DMS 273 (cell line): ENCODE results near the gene ZBTB7C.

Source experiments
- DNase-seq: peaks from one replicate; lab custom pipeline; 2025; ENCODE audit not compliant: unreplicated experiment; lab: John Stamatoyannopoulos, UW

Gene ZBTB7C

DNA sequence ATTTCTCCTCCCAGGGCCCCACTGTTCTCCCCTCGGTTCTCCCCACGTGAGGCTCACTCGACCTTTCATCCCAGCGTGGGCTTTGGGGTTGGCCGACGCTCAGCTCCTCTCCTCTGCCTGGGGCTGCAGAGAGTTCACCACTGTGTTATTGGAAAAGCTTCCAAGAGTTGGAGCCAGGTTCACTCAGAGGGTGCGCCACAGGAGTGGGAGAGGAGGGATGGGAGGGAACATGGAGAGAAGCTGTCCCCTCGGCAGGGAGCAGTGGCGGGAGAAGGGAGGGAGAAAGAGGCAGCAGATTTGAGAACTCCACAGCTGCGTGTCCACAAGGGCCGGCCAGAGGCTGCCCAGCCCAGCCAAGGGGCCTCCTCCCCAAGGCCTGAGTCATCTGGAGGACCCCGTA is 281.6 kb downstream of the ZBTB7C start:
- no peak for DNase-seq

- DNase-seq = no peak
Measured at GRCh38 chr18:48126240-48126639, 282.9 kb downstream of the ZBTB7C start.

- DNase-seq = no peak
Measured at GRCh38 chr18:48125724-48126123, 283.5 kb downstream of the ZBTB7C start.

DNA sequence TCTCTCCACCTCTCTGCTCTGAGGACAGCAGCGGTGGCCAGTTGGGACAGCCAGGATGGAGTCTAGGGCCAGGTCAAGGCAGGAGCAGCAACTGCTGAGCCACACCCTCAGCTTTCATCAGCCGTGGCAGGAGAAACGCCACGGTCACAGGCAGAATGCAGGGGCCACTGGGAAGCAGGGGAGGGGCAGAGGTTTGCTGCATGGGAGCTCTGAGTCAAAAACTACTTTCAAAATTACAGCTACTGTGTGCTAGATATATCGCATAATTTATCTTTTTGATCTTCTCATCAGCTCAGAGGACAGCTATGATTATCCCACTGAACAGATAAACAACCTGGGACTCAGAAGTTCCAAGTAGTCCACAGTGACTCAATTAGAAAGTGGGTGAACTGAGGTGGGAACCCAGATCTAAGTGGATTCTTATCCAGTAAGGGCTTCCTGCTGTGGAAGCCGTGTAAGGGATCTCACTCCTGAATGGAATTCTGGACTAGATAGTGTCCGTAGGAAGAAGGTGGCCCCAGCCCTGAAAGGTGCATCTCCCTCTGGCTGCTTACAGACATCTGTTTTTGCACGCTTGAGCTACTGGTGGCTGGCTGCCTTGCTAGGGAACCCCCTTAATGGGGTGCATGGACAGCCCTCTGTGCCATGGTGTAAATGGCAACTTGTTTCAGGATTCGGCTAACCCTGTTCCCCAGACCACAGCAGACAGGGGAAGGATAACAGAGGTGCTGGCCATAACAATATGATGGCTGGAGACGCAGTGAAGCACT is 284.1 kb downstream of the ZBTB7C start:
- DNase-seq = no peak

- DNase-seq = no peak
Measured at GRCh38 chr18:48123941-48124340, 285.2 kb downstream of the ZBTB7C start.

- DNase-seq = peak; percentile 32
Measured at GRCh38 chr18:48123324-48123723, 285.9 kb downstream of the ZBTB7C start.

DNA sequence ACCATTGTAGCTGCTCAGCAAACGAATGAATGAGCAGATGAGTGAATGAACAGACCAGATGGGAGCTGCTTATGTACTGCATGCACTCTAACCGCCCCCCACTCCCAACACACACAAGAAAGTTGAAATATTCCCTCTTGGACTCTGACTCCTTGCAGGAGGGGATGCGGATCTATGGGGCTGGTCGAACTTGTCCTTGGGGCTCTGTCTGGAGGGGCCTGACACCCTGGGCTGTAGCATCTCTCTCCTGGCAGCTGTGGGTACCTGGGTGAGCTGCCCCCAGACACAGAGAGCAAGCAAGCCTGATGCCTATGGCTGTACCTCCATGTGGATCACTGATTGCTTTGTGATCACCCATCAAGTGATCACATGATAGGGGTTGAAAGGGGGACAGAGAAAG is 286.4 kb downstream of the ZBTB7C start:
- DNase-seq = no peak

- DNase-seq = peak; percentile 82
Measured at GRCh38 chr18:48122376-48122775, 286.8 kb downstream of the ZBTB7C start.

DNA sequence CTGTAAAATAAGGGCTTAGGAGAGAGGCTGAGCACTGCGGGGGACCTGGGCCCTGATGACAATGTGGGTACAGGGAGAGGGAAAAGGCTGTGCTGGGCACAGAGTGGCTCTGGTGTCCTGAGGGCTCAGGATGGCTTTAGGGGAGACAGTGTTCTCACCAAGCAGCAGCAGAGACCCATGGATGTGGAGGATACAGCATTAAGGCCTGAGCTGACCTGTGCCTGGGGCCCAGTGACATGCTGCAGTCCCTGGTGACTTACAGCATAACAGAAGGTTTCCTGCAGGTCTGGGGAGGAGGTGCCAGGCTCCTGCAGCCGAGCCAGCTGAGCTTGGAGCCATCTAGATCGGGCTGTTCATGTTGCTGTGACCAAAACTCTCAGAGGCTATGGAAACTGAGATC is 287.4 kb downstream of the ZBTB7C start:
- peak; percentile 21 for DNase-seq

- DNase-seq = no peak
Measured at GRCh38 chr18:48119204-48119603, 290.0 kb downstream of the ZBTB7C start.

GRCh38 chr18:48116873-48117630 is 292.1 kb downstream of the ZBTB7C start:
- no peak for DNase-seq

- no peak for DNase-seq
Measured at GRCh38 chr18:48116017-48116416, 293.2 kb downstream of the ZBTB7C start.

DNA sequence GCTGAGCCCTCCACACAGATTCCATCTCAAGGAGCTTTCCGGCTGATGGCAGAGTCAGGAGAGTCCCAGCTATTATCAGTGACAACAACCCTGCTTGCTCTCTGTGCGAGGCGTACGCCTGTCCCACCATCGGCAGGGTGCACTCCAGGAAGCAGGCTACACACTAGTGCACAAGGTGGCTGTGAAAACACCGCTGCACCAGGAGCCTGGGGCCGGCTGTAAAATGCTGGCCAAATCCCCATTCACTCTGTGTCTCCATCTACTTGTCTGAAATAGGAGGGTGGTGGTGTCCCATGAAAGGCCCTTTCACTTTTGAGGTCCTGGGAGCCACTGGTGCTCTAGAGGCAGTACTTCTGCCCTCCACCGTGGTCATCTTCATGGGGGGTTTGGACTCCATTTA is 295.5 kb downstream of the ZBTB7C start:
- no peak for DNase-seq

- DNase-seq = no peak
Measured at GRCh38 chr18:48111587-48111986, 297.6 kb downstream of the ZBTB7C start.

- no peak for DNase-seq
Measured at GRCh38 chr18:48110797-48111196, 298.4 kb downstream of the ZBTB7C start.

- no peak for DNase-seq
Measured at GRCh38 chr18:48109961-48110493, 299.2 kb downstream of the ZBTB7C start.

DNA sequence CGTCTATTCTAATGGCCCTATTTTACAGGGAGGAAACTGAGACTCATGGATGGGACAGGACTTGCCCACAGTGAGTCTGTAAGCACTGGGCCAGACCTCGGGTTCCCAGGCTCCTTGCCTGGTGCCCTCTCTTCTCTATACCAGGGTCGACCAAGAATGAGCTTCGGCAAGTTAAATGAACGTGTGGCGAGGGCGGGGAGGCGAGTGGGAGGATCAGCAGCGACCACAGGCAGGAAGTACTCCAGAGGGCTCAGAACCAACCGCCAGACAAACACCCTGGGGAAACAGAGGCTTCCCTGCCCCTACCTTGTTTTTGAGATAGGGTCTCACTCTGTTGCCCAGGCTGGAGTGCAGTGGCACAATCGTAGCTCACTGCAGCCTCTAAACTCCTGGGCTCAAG is 301.0 kb downstream of the ZBTB7C start:
- no peak for DNase-seq

DNA sequence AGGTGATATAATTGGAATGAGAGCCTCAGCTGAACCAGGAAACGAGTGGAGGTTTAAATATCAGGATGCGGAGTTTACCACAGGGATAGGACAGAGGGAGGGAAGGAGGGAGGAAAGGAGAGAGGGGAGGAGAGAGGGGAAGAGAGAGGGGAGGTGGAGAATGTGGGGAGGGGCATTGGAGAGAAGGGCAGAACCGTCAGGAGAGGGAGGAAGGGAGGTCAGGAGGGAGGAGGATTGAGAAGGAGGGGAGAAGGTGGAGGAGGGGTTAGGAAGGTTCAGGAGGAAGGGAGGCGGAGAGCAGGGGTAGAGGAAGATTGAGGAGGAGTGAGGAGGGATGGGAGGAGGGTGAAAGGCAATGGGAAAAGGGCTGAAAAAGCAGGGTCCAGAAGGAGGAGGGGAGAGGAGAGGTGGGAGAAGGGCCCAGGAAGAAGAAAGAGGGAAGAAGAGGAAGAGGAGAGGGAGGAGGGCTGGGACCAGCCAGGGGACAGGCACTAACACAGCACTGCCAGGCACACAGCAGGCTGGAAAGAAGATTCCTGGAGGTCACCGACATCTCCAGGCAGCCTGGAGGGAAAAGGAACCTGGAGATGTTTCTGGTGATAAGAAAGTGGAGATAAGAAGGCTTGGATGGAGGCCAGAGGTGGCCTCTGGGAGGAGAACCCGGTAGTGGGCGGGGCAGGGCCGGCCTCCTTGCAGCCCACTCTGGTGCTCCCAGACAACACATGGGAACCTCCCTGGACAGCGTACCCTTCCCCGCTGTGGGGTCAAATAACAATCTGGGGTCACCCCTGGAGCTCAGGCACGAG is 302.0 kb downstream of the ZBTB7C start:
- DNase-seq = no peak

- DNase-seq = no peak
Measured at GRCh38 chr18:48106498-48106897, 302.7 kb downstream of the ZBTB7C start.

- DNase-seq = peak; percentile 25
Measured at GRCh38 chr18:48105317-48105716, 303.9 kb downstream of the ZBTB7C start.

- DNase-seq = no peak
Measured at GRCh38 chr18:48104705-48105104, 304.5 kb downstream of the ZBTB7C start.
